ENCODE data around the gene WWC2. TPM values are rescaled to one million over a fixed set of nuclear protein-coding genes. Genes with fewer than 3 reads are reported as not detected.

Gene WWC2
- total RNA-seq, 1 experiment from 2014 or later = 82.8 TPM

GRCh38 chr4:183097231-183098018, 1.6 kb upstream of the WWC2 start:
- Histone ChIP-seq H3K27ac (ENCODE audit: low read depth, low read length, poor library complexity, severe bottlenecking) (peak overlapping the region; percentile 95), H3K4me1 (ENCODE audit: insufficient read depth, low read length, poor library complexity, severe bottlenecking) (peaks cover 65% of the 10 kb centered on the region), H3K27me3 (replicated peaks; ENCODE audit: insufficient read depth, low read depth, low read length, poor library complexity) (no peaks in the 10 kb centered on the region), H3K4me3 (ENCODE audit: low read depth, low read length, poor library complexity, severe bottlenecking) (peak overlapping the region; percentile 89), H3K36me3 (ENCODE audit: insufficient read depth, low read length, poor library complexity, severe bottlenecking) (no peaks in the 10 kb centered on the region), H3K9me3 (ENCODE audit: low read depth, low read length, poor library complexity, severe bottlenecking) (no peaks in the 10 kb centered on the region)
- intact Hi-C loops (cut with micrococcal nuclease; ENCODE audit: unreplicated experiment) = loop anchor here (5.0 kb wide), 1 partner anchor 45 kb away; no protein-coding TSS in a partner anchor
- TF ChIP-seq EZH2 (IDR thresholded peaks at IDR 0.05; ENCODE audit: borderline replicate concordance, low read depth, low read length, poor library complexity, severe bottlenecking) (no peak), CTCF (conservative IDR thresholded peaks at IDR 0.05; ENCODE audit: low read depth, low read length) (no peak)
- ChIA-PET POLR2A (ENCODE audit: low non-redundant PET) (interaction anchor here (0.6 kb wide), 2 partner anchors 196 to 407 kb away, joined by 4 to 7 read pairs; no protein-coding TSS in a partner anchor), CTCF (no interaction called here)
- no peak for DNase-seq (ENCODE audit: low spot score)
- BruUV-seq (replicated peaks) = no TSS peak

GRCh38 chr4:183098019-183098722, 886 bp upstream of the WWC2 start:
- TF ChIP-seq CTCF (conservative IDR thresholded peaks at IDR 0.05; ENCODE audit: low read depth, low read length) (no peak), EZH2 (IDR thresholded peaks at IDR 0.05; ENCODE audit: borderline replicate concordance, low read depth, low read length, poor library complexity, severe bottlenecking) (no peak)
- POLR2A ChIA-PET (ENCODE audit: low non-redundant PET) = interaction anchor here (0.7 kb wide), 1 partner anchor 751 kb away, joined by 3 read pairs; no protein-coding TSS in a partner anchor
- Histone ChIP-seq H3K4me3 (ENCODE audit: low read depth, low read length, poor library complexity, severe bottlenecking) (peak overlapping the region; percentile 89), H3K36me3 (ENCODE audit: insufficient read depth, low read length, poor library complexity, severe bottlenecking) (no peaks in the 10 kb centered on the region), H3K4me1 (ENCODE audit: insufficient read depth, low read length, poor library complexity, severe bottlenecking) (peaks cover 71% of the 10 kb centered on the region), H3K27ac (ENCODE audit: low read depth, low read length, poor library complexity, severe bottlenecking) (peak overlapping the region; percentile 95), H3K9me3 (ENCODE audit: low read depth, low read length, poor library complexity, severe bottlenecking) (no peaks in the 10 kb centered on the region), H3K27me3 (replicated peaks; ENCODE audit: insufficient read depth, low read depth, low read length, poor library complexity) (no peaks in the 10 kb centered on the region)
- BruUV-seq (replicated peaks) = no TSS peak
- intact Hi-C loops (cut with micrococcal nuclease; ENCODE audit: unreplicated experiment) = loop anchor here (5.0 kb wide), 1 partner anchor 44 kb away; no protein-coding TSS in a partner anchor
- DNase-seq (ENCODE audit: low spot score) = no peak
- CTCF ChIA-PET = interaction anchor here (0.6 kb wide), 1 partner anchor 145 kb away, joined by 4 read pairs; no protein-coding TSS in a partner anchor

GRCh38 chr4:183099537-183100297, 660 bp downstream of the WWC2 start:
- TF ChIP-seq EZH2 (IDR thresholded peaks at IDR 0.05; ENCODE audit: borderline replicate concordance, low read depth, low read length, poor library complexity, severe bottlenecking) (no peak), CTCF (conservative IDR thresholded peaks at IDR 0.05; ENCODE audit: low read depth, low read length) (no peak)
- Histone ChIP-seq H3K4me1 (ENCODE audit: insufficient read depth, low read length, poor library complexity, severe bottlenecking) (peaks cover 71% of the 10 kb centered on the region), H3K9me3 (ENCODE audit: low read depth, low read length, poor library complexity, severe bottlenecking) (no peaks in the 10 kb centered on the region), H3K4me3 (ENCODE audit: low read depth, low read length, poor library complexity, severe bottlenecking) (peak overlapping the region; percentile 89), H3K27ac (ENCODE audit: low read depth, low read length, poor library complexity, severe bottlenecking) (peak overlapping the region; percentile 95), H3K36me3 (ENCODE audit: insufficient read depth, low read length, poor library complexity, severe bottlenecking) (no peaks in the 10 kb centered on the region), H3K27me3 (replicated peaks; ENCODE audit: insufficient read depth, low read depth, low read length, poor library complexity) (no peaks in the 10 kb centered on the region)
- peak; percentile 39 for DNase-seq (ENCODE audit: low spot score)
- intact Hi-C loops (cut with micrococcal nuclease; ENCODE audit: unreplicated experiment) = loop anchor here (2.0 to 5.0 kb wide), 2 partner anchors 43 to 81 kb away; no protein-coding TSS in a partner anchor
- ChIA-PET POLR2A (ENCODE audit: low non-redundant PET) (interaction anchor here (0.6 kb wide), 1 partner anchor 49 kb away, joined by 3 read pairs; no protein-coding TSS in a partner anchor), CTCF (interaction anchor here (0.7 kb wide), 1 partner anchor 1926 kb away, joined by 3 read pairs; no protein-coding TSS in a partner anchor)
- no TSS peak for BruUV-seq (replicated peaks)
